Mesothelial cell of epicardium (in vitro differentiated cells): Measurements from ENCODE around the gene ANP32D. TPM values are rescaled to one million over a fixed set of nuclear protein-coding genes. Genes with fewer than 3 reads are reported as not detected.
"Not testable (repeated sequence)": the region's sequence is repeated elsewhere in the genome, so short reads cannot be mapped to it uniquely, and the experiment has no call there.

Experiments used
- DNase-seq, 2 experiments: peaks; one replicate each; pipeline ENCODE4 v3.0.0; 2021; ENCODE audit warnings: low spot score in 2 of 2; ENCODE audit not compliant: unreplicated experiment in 2 of 2
- H3K27ac Mint-ChIP-seq: 2 replicates; pipeline ENCODE4 v1.8.0; 2021; ENCODE audit warnings: mixed read lengths
- H3K27me3 Mint-ChIP-seq: 2 replicates; pipeline ENCODE4 v1.8.0; 2021; ENCODE audit warnings: low read depth, mixed read lengths
- H3K36me3 Mint-ChIP-seq: 2 replicates; pipeline ENCODE4 v1.8.0; 2021; ENCODE audit warnings: mixed read lengths
- H3K4me1 Mint-ChIP-seq: 2 replicates; pipeline ENCODE4 v1.8.0; 2021; ENCODE audit warnings: mixed read lengths
- H3K4me3 Mint-ChIP-seq: 2 replicates; pipeline ENCODE4 v1.8.0; 2021; ENCODE audit warnings: mild to moderate bottlenecking, moderate library complexity, mixed read lengths
- H3K9me3 Mint-ChIP-seq: 2 replicates; pipeline ENCODE4 v1.8.0; 2021; ENCODE audit warnings: mixed read lengths
- total RNA-seq: library from RNA; stranded (reverse); gene quantifications from 3 replicates; pipeline ENCODE4 v1.2.1, GENCODE V29; 2021
- TF ChIP-seq, protein P1 (sequence below): fragments of 200-600 bp; sonication (generic); IDR thresholded peaks from one replicate; pipeline ENCODE4 v1.5.0; 2021; ENCODE audit warnings: antibody characterized with exemption; ENCODE audit not compliant: unreplicated experiment

The ANP32D gene
- total RNA-seq, 1 donor from 2014 or later: 0.22 TPM

- TF ChIP-seq, protein P1, sequence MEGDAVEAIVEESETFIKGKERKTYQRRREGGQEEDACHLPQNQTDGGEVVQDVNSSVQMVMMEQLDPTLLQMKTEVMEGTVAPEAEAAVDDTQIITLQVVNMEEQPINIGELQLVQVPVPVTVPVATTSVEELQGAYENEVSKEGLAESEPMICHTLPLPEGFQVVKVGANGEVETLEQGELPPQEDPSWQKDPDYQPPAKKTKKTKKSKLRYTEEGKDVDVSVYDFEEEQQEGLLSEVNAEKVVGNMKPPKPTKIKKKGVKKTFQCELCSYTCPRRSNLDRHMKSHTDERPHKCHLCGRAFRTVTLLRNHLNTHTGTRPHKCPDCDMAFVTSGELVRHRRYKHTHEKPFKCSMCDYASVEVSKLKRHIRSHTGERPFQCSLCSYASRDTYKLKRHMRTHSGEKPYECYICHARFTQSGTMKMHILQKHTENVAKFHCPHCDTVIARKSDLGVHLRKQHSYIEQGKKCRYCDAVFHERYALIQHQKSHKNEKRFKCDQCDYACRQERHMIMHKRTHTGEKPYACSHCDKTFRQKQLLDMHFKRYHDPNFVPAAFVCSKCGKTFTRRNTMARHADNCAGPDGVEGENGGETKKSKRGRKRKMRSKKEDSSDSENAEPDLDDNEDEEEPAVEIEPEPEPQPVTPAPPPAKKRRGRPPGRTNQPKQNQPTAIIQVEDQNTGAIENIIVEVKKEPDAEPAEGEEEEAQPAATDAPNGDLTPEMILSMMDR: no peak
- peaks cover 69% of the 10 kb centered on the region for H3K9me3 Mint-ChIP-seq
- no peak overlapping the region for H3K27ac Mint-ChIP-seq
- no peaks in the 10 kb centered on the region for H3K4me1 Mint-ChIP-seq
- no peak overlapping the region for H3K4me3 Mint-ChIP-seq
- DNase-seq: no peak
- H3K36me3 Mint-ChIP-seq: no peaks in the 10 kb centered on the region
- H3K27me3 Mint-ChIP-seq: no peaks in the 10 kb centered on the region
These were observed 37.8 kb downstream of the ANP32D start for GRCh38 chr12:48510111-48510510.

- H3K27ac Mint-ChIP-seq: no peak overlapping the region
- H3K36me3 Mint-ChIP-seq: no peaks in the 10 kb centered on the region
- no peak overlapping the region for H3K4me3 Mint-ChIP-seq
- TF ChIP-seq, protein P1: no peak
- no peaks in the 10 kb centered on the region for H3K4me1 Mint-ChIP-seq
- peaks cover 47% of the 10 kb centered on the region for H3K9me3 Mint-ChIP-seq
- no peaks in the 10 kb centered on the region for H3K27me3 Mint-ChIP-seq
- no peak for DNase-seq
These were observed 40.5 kb downstream of the ANP32D start for GRCh38 chr12:48512855-48513254.

DNA sequence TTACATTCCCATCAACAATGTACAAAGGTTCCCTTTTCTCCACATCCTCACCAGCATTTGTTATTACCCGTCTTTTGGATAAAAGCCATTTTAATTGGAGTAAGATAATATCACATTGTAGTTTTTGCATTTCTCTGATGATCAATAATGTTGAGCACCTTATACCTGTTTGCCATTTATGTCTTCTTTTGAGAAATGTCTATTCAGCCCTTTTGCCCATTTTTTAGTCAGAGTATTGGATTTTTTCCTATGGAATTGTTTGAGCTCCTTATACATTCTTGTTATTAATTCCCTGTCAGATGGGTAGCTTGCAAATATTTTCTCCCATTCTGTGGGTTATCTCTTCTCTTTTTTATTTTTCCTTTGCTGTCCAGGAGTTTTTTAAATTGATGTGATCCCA, 42.4 kb downstream of the ANP32D start:
- Mint-ChIP-seq H3K36me3 (no peaks in the 10 kb centered on the region), H3K4me1 (no peaks in the 10 kb centered on the region), H3K4me3 (no peak overlapping the region), H3K9me3 (peaks cover 37% of the 10 kb centered on the region), H3K27me3 (no peaks in the 10 kb centered on the region), H3K27ac (no peak overlapping the region)
- DNase-seq: no peak
- TF ChIP-seq, protein P1: no peak

GRCh38 chr12:48520381-48520780, 48.0 kb downstream of the ANP32D start:
- not testable (repeated sequence) for H3K36me3 Mint-ChIP-seq, H3K9me3 Mint-ChIP-seq, H3K4me1 Mint-ChIP-seq, H3K27ac Mint-ChIP-seq, DNase-seq, H3K27me3 Mint-ChIP-seq, H3K4me3 Mint-ChIP-seq

Other genes with a start within 250 kb of the ANP32D start
- 30.2 to 38.0 TPM (median 36.1 TPM) in 3 replicates for gene ZNF641, start 121.6 kb upstream of the ANP32D start, total RNA-seq
- gene C12orf54, start 9.9 kb downstream of the ANP32D start, total RNA-seq: 0.34 to 0.38 TPM in 2 of 3 replicates, not detected in the other
- gene OR8S1, start 53.1 kb downstream of the ANP32D start, total RNA-seq: not detected in 3 replicates
- gene LALBA, start 97.5 kb downstream of the ANP32D start, total RNA-seq: not detected in 3 replicates
- gene KANSL2, start 209.7 kb downstream of the ANP32D start, total RNA-seq: 48.3 to 53.7 TPM (median 48.4 TPM) in 3 replicates
- gene CCNT1, start 244.1 kb downstream of the ANP32D start, total RNA-seq: 50.4 to 54.7 TPM (median 52.5 TPM) in 3 replicates